HG02678 (cell line): ENCODE data around the gene G6PC1.

Experiments used
- ATAC-seq: cut with Tn5 transposase; IDR thresholded peaks from one replicate; pipeline ENCODE4 v1.9.1; 2021; ENCODE audit warnings: mild to moderate bottlenecking, moderate library complexity; ENCODE audit not compliant: unreplicated experiment

The G6PC1 gene

GRCh38 chr17:42929497-42929844, 28.9 kb downstream of the G6PC1 start:
- no peak for ATAC-seq

- ATAC-seq, result no peak
Observed at GRCh38 chr17:42937712-42938596, 37.4 kb downstream of the G6PC1 start.

GRCh38 chr17:42944211-42944610, 43.6 kb downstream of the G6PC1 start:
- ATAC-seq, result no peak

- ATAC-seq, result no peak
Observed at GRCh38 chr17:42946812-42947211, 46.2 kb downstream of the G6PC1 start.

GRCh38 chr17:42950044-42950783, 49.6 kb downstream of the G6PC1 start:
- ATAC-seq, result no peak
